HG03460 (cell line): ENCODE results near the gene IFIT1B.

ENCODE experiments used
- ATAC-seq: cut with Tn5 transposase; IDR thresholded peaks from one replicate; pipeline ENCODE4 v1.9.1; 2021; ENCODE audit not compliant: unreplicated experiment

Gene IFIT1B

GRCh38 chr10:89348481-89348880 lies 29.4 kb upstream of the IFIT1B start:
- ATAC-seq = no peak

GRCh38 chr10:89348975-89349374 lies 28.9 kb upstream of the IFIT1B start:
- no peak for ATAC-seq

DNA sequence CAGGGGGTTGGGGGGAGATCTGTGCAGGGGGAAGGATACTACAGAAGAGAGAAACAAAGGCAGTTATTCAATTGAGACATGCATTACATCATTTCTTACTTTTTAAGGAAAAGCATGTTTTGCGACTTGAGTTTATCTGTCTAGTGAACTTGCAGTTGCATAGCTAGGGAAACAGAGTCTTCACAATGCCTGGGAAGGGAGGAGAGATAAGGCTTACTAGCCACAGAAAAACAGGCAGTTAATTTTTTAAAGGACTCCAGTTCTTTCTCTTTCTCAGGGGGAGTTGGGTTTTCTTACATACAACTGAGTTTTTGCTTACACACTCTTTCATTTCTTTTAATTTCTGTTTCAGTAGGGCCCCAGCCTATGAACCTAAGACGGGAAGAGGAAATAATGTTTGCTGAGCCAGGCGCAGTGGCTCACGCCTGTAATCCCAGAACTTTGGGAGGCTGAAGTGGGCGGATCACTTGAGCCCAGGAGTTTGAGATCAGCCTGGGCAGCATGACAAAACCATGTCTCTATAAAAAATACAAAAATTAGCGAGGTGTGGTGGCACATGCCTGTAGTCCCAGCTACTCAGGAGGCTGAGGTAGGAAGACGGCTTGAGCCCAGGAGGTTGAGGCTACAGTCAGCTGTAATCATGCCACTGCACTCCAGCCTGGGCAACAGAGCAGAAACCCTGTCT lies 27.1 kb upstream of the IFIT1B start:
- ATAC-seq = peak; percentile 36

- ATAC-seq = peak; percentile 83
Observed at GRCh38 chr10:89351412-89351779, 26.5 kb upstream of the IFIT1B start.

DNA sequence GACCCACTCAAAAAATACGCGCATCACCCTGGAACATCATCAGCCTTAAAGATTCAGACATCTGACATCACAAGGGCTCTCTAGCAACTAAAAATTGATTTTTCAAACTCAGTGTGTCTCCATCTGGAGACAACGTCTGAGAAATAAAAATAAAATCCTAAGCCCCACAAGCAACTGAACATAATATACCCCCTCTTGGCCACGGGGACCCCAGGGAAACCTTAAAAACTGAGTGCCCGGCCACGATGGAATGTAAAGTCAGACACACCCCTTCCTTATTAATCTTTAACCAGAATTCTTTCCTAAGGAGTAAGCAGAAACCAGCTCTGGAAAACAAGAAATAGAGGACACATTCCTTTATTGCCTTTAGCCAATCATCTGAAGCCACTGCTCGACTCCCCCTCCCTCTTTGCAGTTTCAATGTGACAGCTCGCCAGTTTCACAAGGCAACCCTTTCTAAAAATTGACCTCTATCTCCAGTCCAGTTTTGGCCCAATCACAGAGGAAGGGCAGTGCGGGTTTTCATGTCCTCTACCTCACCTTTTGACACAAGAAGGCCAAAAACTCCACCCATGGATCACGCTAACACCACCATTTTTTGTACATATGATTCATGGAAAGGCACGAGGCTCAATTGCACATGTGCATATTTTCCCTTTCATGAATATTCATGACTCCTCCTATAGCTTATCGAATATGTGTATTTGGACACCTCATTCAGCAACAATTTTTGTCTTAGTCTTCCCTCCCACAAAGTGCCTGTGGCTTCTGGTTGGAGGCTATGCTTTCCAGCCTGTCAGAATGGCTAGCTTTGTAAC lies 25.9 kb upstream of the IFIT1B start:
- ATAC-seq = no peak

DNA sequence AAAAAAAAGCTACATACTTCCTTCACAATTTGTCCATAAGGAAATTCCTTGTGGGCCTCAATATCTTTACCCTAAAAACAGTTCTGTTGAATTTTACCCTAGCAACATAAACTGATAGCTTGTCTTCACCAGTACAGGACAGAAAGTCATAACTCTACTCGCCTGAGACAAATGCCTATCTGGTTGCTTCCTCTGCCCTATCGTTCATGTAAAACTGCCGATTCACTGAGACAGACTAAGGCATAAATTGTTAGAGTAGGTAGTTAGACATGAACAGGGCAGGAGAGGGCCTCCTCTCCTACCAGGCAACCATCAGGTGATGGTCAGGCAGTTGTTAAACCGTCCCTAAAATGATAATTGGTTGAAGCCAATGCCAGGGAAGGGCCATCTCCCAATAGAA lies 25.1 kb upstream of the IFIT1B start:
- ATAC-seq = no peak

DNA sequence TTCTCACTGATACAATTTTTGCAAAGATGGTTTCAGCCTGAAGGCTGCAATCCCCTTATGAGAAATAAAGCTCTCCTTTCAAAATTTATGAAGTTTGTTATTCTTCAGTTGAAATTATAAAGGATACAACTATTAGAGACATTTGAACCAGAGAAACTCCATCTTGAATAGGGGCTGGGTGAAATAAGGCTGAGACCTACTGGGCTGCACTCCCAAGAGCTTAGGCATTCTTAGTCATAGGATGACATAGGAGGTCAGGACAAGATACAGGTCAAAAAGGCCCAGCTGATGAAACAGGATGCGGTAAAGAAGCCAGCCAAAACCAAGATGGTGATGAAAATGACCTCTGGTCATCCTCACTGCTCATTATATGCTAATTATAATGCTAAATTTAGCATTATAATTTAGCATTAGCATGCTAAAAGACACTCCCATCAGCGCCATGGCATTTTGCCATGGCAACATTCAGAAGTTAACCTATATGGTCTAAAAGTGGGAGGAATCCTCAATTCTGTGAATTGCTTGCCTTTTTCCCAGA lies 22.4 kb upstream of the IFIT1B start:
- ATAC-seq = no peak

DNA sequence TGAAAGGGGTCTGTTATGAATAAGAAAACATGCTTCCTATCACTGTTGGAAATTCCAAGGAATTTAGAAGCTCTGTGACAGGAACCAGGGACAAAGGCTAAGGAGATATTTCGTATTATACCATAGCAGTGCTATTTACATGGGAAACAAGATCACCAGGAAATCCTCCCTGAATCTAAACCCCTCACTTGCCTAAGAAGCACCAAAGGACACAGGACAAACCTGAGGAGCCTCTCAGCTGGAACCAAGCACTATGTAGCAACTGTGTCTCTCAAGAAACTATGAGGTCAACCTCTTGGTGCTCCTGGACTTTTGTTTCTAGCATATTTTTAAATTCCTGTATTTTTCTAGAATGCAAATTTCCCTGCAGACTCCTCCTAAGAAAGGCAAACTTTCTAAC lies 20.8 kb upstream of the IFIT1B start:
- no peak for ATAC-seq

DNA sequence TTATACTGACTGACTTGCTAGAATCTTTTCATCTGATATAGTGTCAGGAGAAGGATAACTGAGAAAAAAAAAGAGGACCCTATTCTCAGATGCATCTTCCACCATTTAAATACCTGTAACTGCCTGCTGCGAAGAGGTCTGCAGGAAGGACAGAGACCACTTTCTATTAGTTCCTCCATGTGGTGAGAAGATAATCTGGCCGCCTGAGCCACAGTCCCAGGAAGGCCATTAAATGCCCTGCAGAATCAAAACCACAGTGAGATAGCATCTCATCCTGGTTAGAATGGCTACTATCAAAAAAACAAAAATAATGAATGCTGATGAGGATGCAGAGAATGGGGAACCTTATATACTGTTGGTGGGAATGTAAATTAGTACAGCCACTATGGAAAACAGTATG lies 19.9 kb upstream of the IFIT1B start:
- no peak for ATAC-seq

- ATAC-seq = no peak
Observed at GRCh38 chr10:89360157-89360556, 17.7 kb upstream of the IFIT1B start.

DNA sequence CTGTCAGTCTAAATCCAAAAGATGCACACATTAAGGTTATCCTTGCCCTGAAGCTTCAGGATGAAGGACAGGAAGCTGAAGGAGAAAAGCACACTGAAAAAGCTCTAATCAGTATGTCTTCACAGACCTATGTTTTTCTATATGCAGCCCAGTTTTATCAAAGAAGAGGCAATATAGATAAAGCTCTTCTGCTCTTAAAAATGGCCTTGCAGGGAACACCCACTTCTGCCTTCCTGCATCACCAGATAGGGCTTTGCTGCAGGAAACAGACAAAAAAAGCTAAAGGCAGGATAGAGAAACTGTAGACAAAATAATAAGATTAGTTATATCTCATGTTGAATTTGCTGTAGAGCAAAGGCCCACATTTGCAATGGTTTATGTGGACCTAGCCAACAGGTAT lies 14.9 kb upstream of the IFIT1B start:
- no peak for ATAC-seq

DNA sequence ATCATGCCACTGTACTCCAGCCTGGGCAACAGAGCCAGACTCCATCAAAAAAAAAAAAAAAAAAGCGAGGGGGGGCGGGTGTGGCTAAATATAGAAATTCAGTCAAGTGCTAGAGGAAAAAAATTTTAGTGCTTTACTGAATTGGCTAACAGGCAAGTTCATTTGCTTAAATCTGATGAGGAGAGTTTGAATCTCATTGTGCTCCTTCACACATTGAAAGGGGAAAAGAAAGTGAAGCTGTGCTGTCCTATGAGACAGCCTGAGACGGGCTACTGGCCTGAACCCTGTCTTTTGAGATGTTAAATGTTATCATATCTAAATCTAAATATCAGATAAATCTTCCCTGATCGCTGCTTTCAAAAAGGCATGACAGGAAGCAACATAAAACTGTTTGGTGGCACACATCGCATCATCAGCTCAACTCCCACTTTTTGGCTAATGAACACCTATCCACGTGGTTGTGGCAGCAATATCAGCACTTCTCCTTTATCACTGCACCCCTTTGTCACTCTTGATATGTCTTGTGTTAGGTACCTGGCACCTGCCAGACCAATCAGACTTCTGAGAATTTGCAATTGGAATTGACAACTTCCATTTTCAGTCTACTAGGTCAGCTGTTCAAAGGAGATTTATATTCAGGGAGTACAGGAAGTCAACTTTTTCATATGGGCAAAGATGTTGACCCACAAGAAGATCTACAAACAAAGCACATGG lies 14.0 kb upstream of the IFIT1B start:
- ATAC-seq = peak; percentile 40

DNA sequence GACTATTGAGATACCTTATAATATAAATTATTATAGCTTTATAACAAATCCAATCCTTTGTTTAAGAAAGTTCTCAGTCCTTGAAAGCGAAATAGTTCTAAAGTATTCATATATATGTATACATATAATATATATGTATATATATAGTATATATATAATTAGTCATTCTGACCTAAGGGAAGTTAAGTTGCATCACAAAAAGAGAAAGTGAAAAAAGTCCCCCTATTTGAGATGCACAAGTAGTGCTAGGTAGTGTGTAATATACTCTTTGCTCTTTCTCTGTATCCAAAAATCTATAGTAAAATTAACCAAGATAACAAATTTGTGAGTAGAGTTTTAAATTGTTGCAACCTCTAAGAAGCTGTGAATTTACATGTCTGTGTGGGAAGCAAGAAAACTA lies 13.3 kb upstream of the IFIT1B start:
- no peak for ATAC-seq

- ATAC-seq = peak; percentile 50
Observed at GRCh38 chr10:89367529-89367928, 10.3 kb upstream of the IFIT1B start.

DNA sequence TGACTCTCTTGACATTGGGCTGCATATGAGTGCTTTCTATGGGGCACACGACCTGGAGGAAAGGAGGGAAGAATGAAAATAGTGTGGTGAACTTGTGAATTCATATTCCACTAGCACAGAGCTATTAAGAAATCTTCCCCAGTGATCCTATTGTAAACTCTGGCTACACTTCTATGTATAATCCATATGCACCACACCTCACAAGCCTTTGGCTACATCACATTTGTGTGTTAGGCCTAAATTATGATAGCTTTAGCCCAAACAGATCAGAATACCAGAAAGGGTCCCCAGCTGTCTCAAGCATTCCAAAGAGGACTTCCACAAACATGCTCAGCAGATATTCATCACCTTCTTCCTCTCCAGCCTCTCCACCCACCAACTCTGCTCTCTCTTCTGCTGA lies 9.7 kb upstream of the IFIT1B start:
- no peak for ATAC-seq

DNA sequence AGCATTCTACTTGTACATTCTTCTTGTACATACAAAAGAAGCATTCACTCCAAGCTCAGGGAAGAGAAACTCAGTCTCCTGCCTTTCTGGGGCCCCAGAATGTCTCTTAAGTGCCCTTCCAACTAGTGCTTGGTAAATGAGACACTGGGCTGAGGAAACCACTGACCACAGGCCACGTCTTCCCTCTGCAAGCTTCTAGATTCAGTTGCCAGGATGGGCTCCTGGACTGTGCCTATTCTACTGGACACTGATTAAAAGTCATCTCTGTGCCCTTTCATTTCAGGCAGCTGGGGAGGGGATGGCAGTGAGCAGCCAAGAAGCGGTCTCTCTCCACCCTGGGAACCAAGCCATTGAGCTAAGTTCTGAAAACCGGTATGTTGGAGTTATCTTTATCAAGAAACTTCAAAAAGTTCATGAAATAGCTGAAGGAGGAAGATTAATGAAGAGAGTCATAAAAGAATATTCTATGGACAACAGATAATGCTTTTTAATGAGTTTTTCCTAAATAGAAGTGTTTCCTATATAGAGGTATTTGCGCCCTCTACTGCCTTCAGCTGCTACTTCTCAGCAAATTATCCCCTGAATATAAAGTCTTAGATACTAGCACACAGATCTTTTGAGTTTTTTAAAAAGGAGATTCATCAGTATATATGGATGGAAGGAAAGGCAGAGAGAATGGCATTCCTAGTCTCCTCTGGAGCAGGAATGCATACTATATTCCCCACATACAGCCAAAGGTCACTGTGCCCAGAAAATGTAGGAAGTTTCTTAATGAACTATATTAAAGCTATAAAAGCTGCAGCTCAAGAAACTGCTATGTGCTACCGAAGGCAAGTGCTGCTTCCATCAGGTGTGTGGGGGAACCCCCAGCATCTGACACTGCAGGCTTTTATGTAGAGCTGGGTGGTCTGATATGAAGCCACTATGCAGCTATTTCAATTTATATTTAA lies 8.4 kb upstream of the IFIT1B start:
- ATAC-seq = no peak

- ATAC-seq = no peak
Observed at GRCh38 chr10:89371079-89371478, 6.8 kb upstream of the IFIT1B start.

- no peak for ATAC-seq
Observed at GRCh38 chr10:89371987-89372386, 5.9 kb upstream of the IFIT1B start.

- no peak for ATAC-seq
Observed at GRCh38 chr10:89373916-89374711, 3.7 kb upstream of the IFIT1B start.

DNA sequence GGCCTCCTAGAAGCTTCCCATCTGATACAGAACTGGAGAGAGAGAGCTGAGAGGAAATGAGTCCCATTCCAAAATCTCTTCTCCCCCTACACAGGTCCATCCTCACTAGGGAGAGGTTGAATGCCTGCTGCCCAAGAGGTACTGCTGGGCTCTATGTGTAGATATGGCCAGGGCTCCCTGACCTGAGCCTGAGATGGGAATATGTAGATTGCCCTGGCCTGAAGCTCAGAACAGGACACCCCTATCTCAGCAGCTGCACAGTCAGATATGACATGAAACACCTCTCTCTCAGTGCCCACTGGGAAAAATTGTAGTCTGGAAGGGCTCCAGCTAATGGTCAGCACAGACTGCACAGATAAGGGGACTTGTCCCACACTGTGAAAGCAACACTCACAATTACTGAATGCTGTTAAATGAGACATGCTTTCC lies 3.1 kb upstream of the IFIT1B start:
- ATAC-seq = no peak
